C1 segment of cervical spinal cord (tissue), 14 donors: ENCODE data around the gene APOBEC2.
"Not testable (repeated sequence)": the region's sequence is repeated elsewhere in the genome, so short reads cannot be mapped to it uniquely, and the experiment has no call there.

Source experiments
- DNase-seq, 14 donors: peaks; one replicate each; lab custom pipeline; 2025; lab: John Stamatoyannopoulos, UW

APOBEC2 gene

DNA sequence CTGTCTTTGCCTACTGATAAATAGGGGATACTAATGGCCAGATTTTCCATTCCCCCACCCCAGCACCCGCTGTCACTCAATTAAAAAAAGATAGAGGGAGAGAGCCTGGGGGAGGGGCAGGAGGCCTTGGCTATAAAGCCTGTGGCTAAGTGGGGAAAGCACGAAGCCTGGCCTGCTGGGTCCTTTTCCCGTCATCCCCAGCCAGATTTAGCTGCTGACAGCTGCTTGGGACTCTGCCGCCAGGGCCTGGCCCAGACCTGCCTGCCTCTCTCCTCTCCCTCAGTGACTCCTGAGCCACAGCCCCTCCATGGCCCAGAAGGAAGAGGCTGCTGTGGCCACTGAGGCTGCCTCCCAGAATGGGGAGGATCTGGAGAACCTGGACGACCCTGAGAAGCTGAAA, at the start of gene APOBEC2:
TSS of gene APOBEC2 (plus strand) at position 162 of the 400 bp plus-strand sequence. CDS start at position 308, 146 bp downstream.
- DNase-seq, result no peak

DNA sequence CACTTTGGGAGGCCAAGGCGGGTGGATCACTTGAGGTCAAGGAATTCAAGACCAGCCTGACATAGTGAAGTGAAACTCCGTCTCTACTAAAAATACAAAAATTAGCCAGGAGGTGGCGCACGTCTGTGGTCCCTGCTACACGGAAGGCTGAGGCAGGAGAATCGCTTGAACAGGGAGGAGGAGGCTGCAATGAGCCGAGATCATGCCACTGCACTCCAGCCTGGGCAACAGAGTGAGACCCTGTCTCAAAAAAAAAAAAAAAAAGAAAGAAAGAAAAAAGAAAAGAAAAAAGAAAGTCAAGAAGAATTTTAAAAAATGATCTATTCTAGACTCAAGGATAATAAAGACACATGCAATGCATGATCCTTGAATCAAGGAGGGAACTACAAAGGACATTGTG, 46.8 kb upstream of the APOBEC2 start:
- peak in 1 of 14 donors; percentile 5 for DNase-seq

DNA sequence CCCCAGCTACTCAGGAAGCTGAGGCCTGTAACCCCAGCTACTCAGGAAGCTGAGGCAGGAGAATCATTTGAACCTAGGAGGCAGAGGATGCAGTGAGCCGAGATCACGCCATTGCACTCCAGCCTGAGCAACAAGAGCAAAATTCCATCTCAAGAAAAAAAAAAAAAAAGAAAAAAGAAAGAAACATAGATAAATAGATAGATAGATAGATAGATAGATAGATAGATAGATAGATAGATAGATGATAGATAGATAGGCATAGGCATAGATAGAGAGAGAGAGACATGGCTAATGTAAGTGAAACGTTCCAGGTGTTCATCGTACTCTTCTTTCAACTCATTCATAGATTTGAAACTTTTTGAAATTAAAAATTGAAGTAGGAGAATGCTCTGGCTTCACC, 46.0 kb upstream of the APOBEC2 start:
- not testable (repeated sequence) for DNase-seq

DNA sequence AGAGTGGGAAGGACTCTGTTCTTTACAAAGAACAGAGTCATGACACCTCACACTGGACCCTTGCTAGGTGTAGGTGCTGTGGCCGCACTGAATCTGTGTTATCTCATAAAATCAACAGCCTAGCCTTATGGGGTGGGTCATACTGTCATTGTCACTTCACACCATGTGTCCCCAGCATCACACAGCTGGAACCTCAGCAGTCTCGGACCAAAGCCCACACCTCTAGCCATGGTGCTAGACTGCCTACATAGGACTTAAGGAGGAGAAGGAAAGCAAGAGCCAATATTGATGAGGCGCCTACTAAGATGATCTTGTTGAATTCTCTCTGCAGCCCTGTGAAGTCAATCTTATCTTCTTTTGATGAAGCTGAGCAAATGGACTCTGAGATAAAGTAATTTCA, 45.0 kb upstream of the APOBEC2 start:
- DNase-seq, result no peak

DNA sequence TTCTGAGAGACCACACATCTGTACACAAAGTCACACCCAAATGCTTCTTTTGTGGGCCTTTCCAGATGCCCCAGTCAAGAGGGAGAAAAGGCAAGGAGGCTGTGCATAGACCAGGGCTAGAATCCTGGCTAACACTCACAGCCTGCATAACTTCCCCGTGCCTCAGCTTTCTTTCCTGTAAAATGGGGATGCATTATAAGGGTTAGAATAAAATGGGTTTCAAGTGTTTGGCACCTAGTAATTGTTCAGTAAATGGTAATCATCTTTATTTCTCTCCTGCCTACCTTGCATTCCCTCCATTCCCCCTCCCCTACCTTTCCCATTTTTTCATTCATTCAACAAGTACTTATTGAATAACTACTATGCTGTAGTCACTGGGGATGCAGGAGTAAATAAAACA, 43.3 kb upstream of the APOBEC2 start:
- no peak for DNase-seq

DNA sequence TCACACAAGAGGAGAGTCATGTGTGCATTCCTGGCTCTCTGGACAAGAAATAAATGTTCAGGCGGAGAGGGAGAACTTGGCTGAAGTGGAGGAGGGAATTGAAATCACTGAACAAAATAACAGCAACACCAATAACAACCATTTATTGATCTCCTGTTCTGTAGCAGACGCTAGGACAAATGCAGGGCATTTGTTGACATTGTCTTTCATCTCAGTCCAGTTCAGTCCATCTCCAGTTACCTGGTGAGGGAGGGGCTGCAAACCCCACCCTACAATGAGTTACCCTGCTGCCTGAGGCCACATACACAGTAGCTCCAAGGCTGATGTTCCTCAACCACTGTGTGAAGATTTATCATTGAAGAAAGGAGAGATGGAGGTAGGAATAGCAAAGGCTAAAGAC, 41.3 kb upstream of the APOBEC2 start:
- DNase-seq, result no peak

DNA sequence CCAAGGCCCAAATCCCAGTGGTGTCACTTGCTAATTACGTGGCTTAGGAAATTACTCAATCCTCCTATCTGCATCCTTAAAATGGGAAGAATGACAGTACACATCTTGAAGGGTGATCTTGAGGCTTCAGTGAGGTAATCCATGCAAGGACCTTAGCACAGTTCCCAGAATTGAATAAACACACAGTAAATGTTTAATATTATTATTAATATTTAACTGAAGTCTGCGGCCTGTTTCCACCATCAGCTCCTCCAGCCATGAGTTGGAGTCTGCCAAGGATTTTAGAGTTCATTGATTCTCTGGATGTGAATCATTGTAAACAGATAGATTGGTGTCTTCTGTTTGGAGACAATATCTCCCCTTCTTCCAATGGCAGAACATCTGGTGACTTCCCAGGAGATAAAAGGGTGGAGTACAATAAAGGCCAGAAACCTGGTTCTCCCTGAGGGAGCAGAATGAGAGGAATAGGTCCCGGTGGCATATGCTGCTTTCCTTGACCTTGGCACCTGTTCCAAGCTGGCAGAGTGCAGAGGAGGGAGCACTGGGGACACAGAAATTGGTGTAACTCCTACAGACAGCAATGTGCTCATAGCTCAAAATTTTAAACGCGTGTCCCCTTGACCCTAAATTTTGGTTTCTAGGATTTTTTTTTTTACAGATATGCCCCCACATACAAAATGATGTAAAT, 39.4 kb upstream of the APOBEC2 start:
- DNase-seq, result no peak

DNA sequence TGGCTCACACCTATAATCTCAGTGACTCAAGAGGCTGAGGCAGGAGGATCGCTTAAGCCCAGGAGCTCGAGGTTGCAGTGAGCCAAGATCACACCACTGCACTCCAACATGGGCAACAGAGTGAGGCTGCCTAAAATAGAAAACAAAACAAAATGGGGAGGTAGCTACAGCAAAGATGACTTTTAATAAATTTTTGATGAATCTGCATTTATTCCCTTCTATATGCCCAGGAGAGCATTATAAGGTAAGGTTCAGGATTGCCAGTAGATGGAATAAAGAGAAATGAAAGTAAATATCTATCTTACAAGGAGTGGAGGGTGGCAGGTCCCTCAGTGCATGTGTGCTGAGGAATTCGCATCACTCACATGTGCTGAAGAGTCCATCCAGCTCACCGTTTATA, 38.2 kb upstream of the APOBEC2 start:
- no peak for DNase-seq

DNA sequence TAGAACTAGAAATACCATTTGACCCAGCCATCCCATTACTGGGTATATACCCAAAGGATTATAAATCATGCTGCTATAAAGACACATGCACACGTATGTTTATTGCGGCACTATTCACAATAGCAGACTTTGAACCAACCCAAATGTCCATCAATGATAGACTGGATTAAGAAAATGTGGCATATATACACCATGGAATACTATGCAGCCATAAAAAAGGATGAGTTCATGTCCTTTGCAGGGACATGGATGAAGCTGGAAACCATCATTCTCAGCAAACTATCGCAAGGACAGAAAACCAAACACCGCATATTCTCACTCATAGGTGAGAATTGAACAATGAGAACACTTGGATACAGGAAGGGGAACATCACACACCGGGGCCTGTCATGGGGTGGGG, 37.1 kb upstream of the APOBEC2 start:
- DNase-seq, result not testable (repeated sequence)

DNA sequence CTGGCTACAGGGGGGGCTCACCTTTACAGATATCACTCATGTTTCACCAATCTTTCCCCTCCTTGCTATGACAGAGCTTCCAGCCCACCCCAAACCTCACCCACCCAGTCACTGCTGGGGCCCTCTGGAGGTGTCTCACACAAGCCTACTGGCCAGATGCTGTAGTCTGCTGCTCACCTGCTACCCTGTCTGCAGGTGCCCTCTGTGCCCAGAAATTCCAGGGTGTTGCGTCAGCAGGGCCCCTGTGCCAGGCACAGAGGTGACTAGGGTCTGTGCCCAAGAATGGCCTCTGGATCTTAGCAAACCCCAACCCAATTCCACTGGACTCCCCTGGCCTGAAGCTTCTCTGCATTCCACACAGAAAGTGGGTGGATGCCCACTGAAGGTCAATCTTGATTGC, 35.3 kb upstream of the APOBEC2 start:
- DNase-seq, result no peak

DNA sequence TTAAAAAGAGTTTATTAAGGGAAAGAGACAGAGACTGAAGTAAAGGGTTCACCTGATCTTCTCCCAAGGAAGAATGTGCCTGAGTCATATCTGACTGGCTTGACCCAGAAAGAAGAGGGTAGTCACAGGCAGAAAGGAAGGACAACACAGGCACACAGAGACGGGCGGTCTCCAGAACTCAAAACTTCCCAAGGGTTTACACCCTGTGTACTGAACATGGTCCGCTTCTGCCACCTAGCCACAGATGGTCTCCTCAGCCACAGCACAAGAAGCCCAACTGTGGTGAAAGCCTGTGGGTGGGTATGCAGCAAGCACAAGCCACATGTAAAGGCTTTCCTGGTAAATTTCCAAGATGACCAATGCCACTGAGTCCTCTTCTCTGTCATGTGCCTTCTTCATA, 31.2 kb upstream of the APOBEC2 start:
- DNase-seq, result no peak

DNA sequence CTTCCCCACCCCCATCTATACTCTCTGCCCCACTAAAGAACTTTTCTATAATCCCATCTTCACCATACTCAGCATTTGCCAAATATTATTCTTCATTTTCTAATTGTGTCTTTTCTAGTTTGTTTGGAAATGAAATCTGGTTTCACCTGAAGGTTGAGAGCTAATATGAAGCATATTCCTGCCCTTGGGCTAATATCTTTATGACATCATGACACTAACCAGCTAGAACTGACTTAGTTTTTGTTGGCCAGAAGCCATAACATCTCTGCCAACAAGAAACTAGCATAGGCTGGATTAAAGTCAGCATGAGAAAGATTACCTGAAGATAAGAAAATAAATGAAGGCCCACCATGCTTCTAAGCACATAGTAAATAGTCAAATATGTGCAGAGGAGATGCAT, 30.7 kb upstream of the APOBEC2 start:
- DNase-seq, result no peak

DNA sequence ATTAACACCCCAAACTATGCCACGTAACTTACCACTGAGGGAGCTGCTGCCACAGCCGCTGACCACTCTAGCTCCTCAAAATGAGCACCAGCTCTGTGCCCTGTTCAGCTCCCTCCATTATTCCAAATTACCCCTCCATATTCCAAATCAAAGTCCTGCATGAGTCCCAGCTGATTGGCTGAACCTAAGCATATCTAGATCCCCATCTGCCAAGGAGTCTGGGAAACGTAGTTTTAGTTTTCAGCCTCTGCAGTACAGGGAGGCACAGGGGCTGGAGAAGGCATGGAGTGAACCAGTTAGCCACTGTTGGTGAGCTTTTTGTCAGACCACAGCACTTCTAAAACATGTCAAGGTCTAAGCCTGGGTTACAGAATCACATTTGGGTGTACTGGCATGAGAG, 29.9 kb upstream of the APOBEC2 start:
- DNase-seq, result no peak

DNA sequence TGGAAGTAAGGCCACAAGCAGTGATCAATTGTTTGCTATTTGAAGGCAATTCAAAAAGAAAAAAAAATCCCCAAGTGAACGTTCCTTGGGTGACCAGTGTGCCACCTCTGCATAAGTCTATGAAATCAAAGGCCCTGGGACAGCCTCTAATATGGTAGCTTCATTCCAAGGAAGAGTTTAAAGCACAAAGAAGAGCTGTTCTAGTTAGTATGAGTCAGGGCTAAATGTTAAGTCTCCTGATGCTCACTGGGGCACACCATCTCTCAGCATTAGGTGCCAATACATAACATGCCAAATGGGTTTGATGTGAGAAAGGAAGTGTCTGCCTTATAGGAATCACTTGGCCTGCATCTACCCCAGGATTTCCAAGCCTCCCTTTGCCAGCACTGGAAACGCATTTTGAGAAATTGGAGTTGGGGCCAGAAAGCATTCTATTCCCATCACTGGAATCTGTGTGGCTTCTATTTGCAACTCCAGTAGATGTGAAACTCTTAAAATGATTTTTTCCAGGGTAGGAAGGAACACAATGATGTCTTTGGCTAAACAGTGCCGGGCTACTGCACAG, 27.0 kb upstream of the APOBEC2 start:
- no peak for DNase-seq

DNA sequence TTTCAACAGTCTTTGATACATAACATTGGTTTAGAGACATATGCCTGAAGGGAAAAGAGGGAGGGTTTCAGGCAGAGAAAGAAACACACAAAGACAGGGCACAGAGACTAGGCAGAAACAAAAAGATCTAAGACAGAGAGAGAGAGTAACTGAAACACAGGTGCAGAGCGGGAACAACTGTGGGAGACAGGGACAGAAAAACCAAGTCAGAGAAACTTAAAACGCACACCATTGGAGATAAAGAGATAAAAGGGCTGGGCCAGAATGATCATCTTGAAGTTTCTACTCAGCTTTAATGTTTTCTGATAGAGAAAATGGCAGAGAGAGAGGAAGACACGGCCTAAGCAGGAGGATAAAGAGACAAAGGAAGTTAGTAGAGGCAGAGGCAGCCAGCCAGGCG, 25.8 kb upstream of the APOBEC2 start:
- no peak for DNase-seq

DNA sequence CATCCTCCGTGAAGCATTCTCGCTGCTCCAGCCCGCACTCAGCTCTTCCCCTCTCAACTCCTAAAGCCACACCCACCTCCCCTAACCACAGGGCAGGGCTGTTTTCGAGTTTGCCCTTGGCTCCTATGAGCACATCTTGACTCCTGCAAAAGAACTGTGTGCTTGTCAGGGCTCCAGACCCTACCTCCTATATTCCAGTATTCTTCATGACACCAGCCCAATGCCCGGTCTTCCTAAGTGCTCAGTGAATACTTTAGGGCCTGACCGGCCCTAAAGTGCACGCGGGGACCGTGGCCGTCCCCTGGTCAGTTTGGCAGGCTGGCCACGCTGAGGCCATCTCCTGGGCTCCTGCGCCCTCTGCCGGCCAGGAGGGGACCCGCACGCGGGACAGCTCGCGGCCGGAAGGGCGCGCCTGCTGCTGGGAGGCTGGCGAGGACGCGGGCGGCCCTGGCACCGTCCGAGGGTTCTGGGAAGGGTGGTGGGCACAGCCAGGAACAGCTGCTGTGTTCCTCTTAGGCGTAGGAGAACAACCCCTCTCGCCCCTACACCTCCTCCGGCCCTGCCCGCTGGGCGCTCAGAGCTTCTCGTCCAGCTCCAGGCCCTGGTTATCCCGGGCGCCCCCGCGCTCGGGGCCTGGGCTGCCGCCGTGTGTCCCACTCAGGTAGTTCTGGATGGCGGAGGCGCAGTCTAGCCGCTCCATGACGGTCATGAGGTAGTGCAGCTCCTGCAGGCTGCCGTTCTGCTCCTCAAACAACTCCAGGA, 25.0 kb upstream of the APOBEC2 start:
- peak in 13 of 14 donors; percentile 8 to 78 (median 49) for DNase-seq

DNA sequence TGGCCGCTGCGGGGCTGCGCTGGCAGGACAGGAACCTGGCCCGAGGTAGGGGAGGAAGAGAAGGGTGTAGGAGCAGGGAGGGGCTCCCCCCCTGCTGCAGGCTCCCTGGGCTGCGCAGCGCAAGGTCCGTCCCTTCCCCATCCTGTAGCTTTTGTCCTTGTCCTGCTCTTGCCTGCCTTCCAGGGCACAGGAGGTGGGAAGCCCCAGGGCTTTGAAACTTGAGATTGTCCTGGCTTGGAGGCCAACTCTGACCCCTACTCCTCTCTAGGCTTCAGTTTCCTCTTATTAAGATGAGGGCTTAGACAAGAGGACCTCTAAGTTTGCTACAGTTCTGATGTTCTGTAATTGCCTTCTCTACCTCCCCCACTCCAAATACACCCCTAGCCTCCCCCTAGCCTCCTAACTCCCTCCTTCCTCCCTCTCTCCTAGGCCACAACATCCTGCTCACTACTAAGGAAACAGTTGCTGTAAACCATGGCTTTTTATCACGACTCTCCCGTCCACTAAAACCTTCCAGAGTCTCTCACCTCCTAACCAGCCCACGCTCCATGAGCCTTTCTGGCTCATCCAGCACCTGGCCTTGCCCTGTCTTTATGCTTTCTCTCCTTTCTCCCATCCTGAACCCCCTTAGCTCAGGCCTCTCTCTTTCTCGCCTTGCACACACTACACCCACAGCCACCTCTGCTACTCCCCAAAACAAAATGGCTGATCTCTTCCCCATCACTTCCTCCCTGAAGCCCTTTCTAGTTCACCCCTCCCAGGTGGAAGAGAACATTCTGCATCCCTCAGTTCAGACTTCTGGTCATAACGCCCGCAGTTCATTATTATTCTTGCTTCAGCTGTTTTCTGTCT, 24.2 kb upstream of the APOBEC2 start:
- no peak for DNase-seq

DNA sequence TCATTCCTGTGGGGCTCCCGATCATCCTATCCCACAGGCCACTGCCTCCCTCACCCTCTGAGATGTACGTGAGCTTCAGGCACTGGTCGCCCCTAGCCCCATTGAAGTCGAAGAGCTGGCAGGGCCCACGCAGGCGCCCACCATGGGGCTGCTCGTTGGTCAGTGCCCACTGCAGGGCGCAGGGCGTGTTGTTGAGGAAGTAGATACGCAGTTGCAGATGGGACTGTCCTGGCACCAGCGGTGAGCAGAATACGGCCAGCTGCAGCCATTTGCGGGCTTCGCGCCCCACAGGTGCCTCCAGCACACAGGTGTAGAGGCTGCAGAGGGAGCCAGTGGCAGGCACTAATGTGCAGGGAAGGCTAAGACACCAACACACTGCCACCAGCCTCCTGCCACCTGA, 20.2 kb upstream of the APOBEC2 start:
- DNase-seq, result no peak

DNA sequence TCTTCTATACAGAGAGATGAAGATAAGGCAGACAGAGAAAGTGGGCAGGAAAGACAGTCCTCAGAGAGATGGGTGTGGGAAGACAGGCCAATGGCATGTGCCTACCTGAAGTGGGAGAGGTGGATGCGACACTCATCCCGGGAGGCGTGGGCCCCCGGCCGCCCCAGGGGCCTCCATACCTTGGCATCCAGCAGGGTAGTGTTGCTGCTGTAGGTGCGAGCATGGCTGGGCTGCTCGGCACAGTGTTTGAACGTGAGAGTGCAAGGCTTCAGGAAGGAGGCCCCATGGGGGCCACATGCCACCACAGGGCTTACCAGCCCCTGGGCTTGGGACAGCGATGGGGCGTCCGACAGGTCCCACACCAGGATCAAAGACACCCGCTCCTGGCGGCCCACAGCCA, 19.2 kb upstream of the APOBEC2 start:
- no peak for DNase-seq

DNA sequence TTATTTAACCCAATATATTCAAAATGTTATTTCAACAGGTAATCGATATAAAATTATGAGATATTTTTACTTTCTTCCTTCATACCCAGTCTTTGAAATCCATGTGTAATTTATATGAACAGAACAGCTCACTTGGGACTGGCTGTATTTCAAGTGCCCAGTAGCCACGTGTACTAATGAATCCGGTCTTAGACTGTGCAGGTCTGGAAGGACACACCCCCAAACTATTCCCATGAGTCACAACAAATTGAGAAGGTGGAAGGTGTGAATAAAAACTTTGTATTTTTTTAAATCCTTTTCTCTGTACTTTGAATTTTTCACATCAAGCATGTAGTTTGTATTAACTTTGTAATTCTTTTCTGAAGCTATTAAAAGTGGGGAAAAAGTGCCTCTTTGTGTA, 16.8 kb upstream of the APOBEC2 start:
- DNase-seq, result no peak

DNA sequence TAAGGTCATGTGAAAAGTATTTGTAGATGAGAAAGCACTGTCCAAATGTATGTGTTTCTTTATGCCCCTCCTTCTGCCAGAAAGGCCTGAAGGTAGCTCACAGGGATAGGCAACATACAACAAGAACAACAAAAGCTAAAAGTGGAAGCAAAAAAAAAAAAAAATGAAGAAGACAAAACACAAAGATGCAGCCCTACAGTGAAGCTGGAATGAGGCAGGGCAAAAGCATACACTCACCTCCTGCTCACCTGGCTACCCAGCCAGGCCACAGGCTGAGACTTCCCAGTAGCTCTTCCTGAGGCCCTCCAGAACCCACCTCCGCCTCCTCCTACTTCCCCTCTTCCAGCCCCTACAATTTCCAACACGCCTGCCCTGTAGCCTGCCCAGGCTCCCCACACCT, 16.4 kb upstream of the APOBEC2 start:
- DNase-seq, result no peak
